T-cell (primary cell): ENCODE results near the gene ATP8A1. TPM values are rescaled to one million over a fixed set of nuclear protein-coding genes. Genes with fewer than 3 reads are reported as not detected.
"Not testable (repeated sequence)": the region's sequence is repeated elsewhere in the genome, so short reads cannot be mapped to it uniquely, and the experiment has no call there.

Experiments
- ATAC-seq, 4 experiments: fragments of 200-7000 bp in 3 of 4; fragments of 150-1000 bp in 1 of 4; cut with Tn5 transposase; replicated peaks in 1 of 4; 1 replicate in 3 of 4; 2 replicates in 1 of 4; pipeline ENCODE4 v1.10.0; 2021; ENCODE audit warnings: moderate library complexity in 3 of 4, mild to moderate bottlenecking in 2 of 4, moderate number of reproducible peaks in 1 of 4
- CTCF ChIA-PET, 2 donors: fragments of 300-600 bp; sonication (Branson Sonifier 250); formaldehyde crosslinking; loops; one replicate each; lab custom pipeline; 2022; ENCODE audit warnings: antibody characterized with exemption in 2 of 2; lab: Charles Lee
- POLR2A ChIA-PET, 2 donors: fragments of 300-600 bp; sonication (Branson Sonifier 250); formaldehyde crosslinking; loops; one replicate each; lab custom pipeline; 2022; ENCODE audit warnings: antibody characterized with exemption in 2 of 2; lab: Charles Lee
- DNase-seq, 35 experiments: peaks; one replicate each; pipeline versions ENCODE4 v3.0.0 to v3.0.0-alpha.2; 2013 to 2023
- H3K27ac ChIP-seq: one replicate; pipeline ENCODE4 v1.5.1; 2013; ENCODE audit warnings: low read length
- H3K27me3 ChIP-seq, 2 experiments: replicated peaks in 1 of 2; 1 replicate in 1 of 2; 2 replicates in 1 of 2; pipeline versions ENCODE4 v1.6.1 to v1.7.0; 2013; ENCODE audit warnings: low read length in 1 of 2, mixed read lengths in 1 of 2; ENCODE audit not compliant: control insufficient read depth in 2 of 2, insufficient read depth in 2 of 2; ENCODE audit errors: extremely low read depth in 1 of 2
- H3K36me3 ChIP-seq, 2 donors: 1 replicate in 1 of 2; 2 replicates in 1 of 2; pipeline versions ENCODE4 v1.6.1 to v1.7.0; 2013; ENCODE audit warnings: low read length in 1 of 2; ENCODE audit not compliant: control insufficient read depth in 2 of 2, insufficient read depth in 1 of 2; ENCODE audit errors: extremely low read depth in 1 of 2
- H3K4me1 ChIP-seq, 2 experiments: 1 replicate in 1 of 2; 2 replicates in 1 of 2; pipeline versions ENCODE4 v1.6.1 to v1.7.0; 2013; ENCODE audit warnings: low read length in 2 of 2, mixed read lengths in 1 of 2; ENCODE audit not compliant: insufficient read depth in 2 of 2, control insufficient read depth in 1 of 2; ENCODE audit errors: extremely low read depth in 1 of 2
- H3K4me3 ChIP-seq, 2 donors: 1 replicate in 1 of 2; 2 replicates in 1 of 2; pipeline versions ENCODE4 v1.5.1 to v1.7.0; 2013; ENCODE audit warnings: mild to moderate bottlenecking in 2 of 2, low read length in 1 of 2, moderate library complexity in 1 of 2; ENCODE audit not compliant: control insufficient read depth in 1 of 2; ENCODE audit errors: extremely low read depth in 1 of 2
- H3K9me3 ChIP-seq: 2 replicates; pipeline ENCODE4 v1.7.0; 2013
- H3K27ac Mint-ChIP-seq, 2 donors: one replicate each; pipeline ENCODE4 v1.8.0; 2020 to 2021; ENCODE audit warnings: mild to moderate bottlenecking in 2 of 2, mixed read lengths in 2 of 2
- H3K27me3 Mint-ChIP-seq, 2 donors: one replicate each; pipeline ENCODE4 v1.8.0; 2021 to 2022; ENCODE audit warnings: mixed read lengths in 2 of 2
- H3K36me3 Mint-ChIP-seq: one replicate; pipeline ENCODE4 v1.8.0; 2021; ENCODE audit warnings: mixed read lengths
- H3K4me1 Mint-ChIP-seq, 3 donors: one replicate each; pipeline ENCODE4 v1.8.0; 2020 to 2022; ENCODE audit warnings: mixed read lengths in 3 of 3, mild to moderate bottlenecking in 1 of 3
- H3K4me3 Mint-ChIP-seq, 3 donors: one replicate each; pipeline ENCODE4 v1.8.0; 2020 to 2022; ENCODE audit warnings: mild to moderate bottlenecking in 3 of 3, mixed read lengths in 3 of 3, moderate library complexity in 3 of 3
- H3K9me3 Mint-ChIP-seq, 3 donors: one replicate each; pipeline ENCODE4 v1.8.0; 2020 to 2022; ENCODE audit warnings: mixed read lengths in 3 of 3
- WGBS: methylation state at CpG from one replicate; pipeline ENCODE4 v1.1.5; 2013; ENCODE audit warnings: missing lambda C conversion rate; ENCODE audit not compliant: insufficient coverage; 5-methylcytosine and 5-hydroxymethylcytosine counted together
- total RNA-seq, 35 experiments: library from RNA in 6 of 35; stranded (reverse) in 6 of 35; fragments of 120-200 nt in 1 of 35; gene quantifications; one replicate each; pipeline versions ENCODE4 v1.2.1 to v1.2.4 and lab custom pipeline; 2013 to 2026

Gene ATP8A1
- total RNA-seq, 5 donors from 2014 or later (not counting 1 experiment from before 2014, with no cell fraction given): 33.7 to 73.2 (median 47.8) TPM

DNA sequence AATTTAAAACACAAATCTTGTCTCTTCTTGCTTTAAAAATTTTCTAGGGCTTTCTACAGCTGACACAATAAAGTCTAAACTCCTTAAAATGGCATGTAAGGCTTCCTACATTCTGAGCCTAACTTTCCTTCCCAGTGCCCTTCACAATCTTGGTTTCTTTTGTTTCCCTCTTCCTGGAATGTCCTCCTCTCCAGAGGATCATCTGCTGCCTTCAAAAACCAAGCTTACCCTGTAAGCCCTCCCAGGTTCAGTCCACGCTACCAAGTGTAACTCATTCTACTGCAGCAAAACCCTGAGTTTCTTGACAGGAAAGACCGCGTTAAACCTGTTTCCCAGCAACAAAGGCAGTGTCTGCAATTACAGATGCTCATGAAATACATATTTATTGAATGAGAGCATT, 168.4 kb downstream of the ATP8A1 start:
- no peak overlapping the region for H3K4me3 Mint-ChIP-seq
- ChIA-PET CTCF (no interaction called here), POLR2A (no interaction called here)
- peaks cover 53% of the 10 kb centered on the region for H3K36me3 Mint-ChIP-seq
- ATAC-seq (no peak), DNase-seq (no peak)
- H3K9me3 Mint-ChIP-seq: no peaks in the 10 kb centered on the region
- no peaks in the 10 kb centered on the region for H3K9me3 ChIP-seq
- H3K4me1 Mint-ChIP-seq: peaks cover 0 to 5% (median 2%) of the 10 kb centered on the region in 3 donors
- peaks cover 0 to 19% of the 10 kb centered on the region in 2 donors for H3K36me3 ChIP-seq
- no peak overlapping the region for H3K27ac ChIP-seq
- 100% methylated on average over 1 of the region's 3 CpGs for WGBS
- no peaks in the 10 kb centered on the region for H3K4me1 ChIP-seq
- H3K27me3 Mint-ChIP-seq: no peaks in the 10 kb centered on the region
- no peaks in the 10 kb centered on the region for H3K27me3 ChIP-seq
- H3K27ac Mint-ChIP-seq: no peak overlapping the region
- H3K4me3 ChIP-seq: no peak overlapping the region

GRCh38 chr4:42488114-42488513, 168.8 kb downstream of the ATP8A1 start:
- Mint-ChIP-seq H3K9me3 (no peaks in the 10 kb centered on the region), H3K27me3 (no peaks in the 10 kb centered on the region), H3K4me1 (peaks cover 0 to 5% (median 2%) of the 10 kb centered on the region in 3 donors), H3K4me3 (no peak overlapping the region), H3K27ac (no peak overlapping the region), H3K36me3 (peaks cover 52% of the 10 kb centered on the region)
- ChIA-PET POLR2A (no interaction called here), CTCF (no interaction called here)
- H3K27me3 ChIP-seq: no peaks in the 10 kb centered on the region
- no peak overlapping the region for H3K4me3 ChIP-seq
- no peak overlapping the region for H3K27ac ChIP-seq
- H3K36me3 ChIP-seq: peaks cover 0 to 23% of the 10 kb centered on the region in 2 donors
- ATAC-seq (no peak), DNase-seq (no peak)
- no peaks in the 10 kb centered on the region for H3K4me1 ChIP-seq
- H3K9me3 ChIP-seq: no peaks in the 10 kb centered on the region
- WGBS: 73% methylated on average over 2 of the region's 2 CpGs

- Mint-ChIP-seq H3K4me3 (no peak overlapping the region), H3K4me1 (peaks cover 0 to 5% (median 2%) of the 10 kb centered on the region in 3 donors), H3K27me3 (no peaks in the 10 kb centered on the region), H3K27ac (no peak overlapping the region), H3K36me3 (peaks cover 56% of the 10 kb centered on the region), H3K9me3 (no peaks in the 10 kb centered on the region)
- Histone ChIP-seq H3K27ac (no peak overlapping the region), H3K9me3 (no peaks in the 10 kb centered on the region), H3K4me3 (no peak overlapping the region), H3K4me1 (no peaks in the 10 kb centered on the region), H3K27me3 (no peaks in the 10 kb centered on the region), H3K36me3 (peaks cover 0 to 28% of the 10 kb centered on the region in 2 donors)
- WGBS: no CpG with 5 or more reads among the region's 1 CpG
- DNase-seq (no peak), ATAC-seq (no peak)
- ChIA-PET CTCF (interaction anchor here in 1 of 2 donors (0.7 kb wide), 1 partner anchor 281 kb away, joined by 3 read pairs; no protein-coding TSS in a partner anchor), POLR2A (no interaction called here)
These were observed 169.7 kb downstream of the ATP8A1 start for GRCh38 chr4:42487230-42487629.

- H3K9me3 ChIP-seq, H3K4me1 Mint-ChIP-seq, H3K9me3 Mint-ChIP-seq, H3K4me3 Mint-ChIP-seq, CTCF ChIA-PET, POLR2A ChIA-PET, H3K4me1 ChIP-seq, H3K27me3 Mint-ChIP-seq, H3K27ac ChIP-seq, DNase-seq, H3K4me3 ChIP-seq, H3K27me3 ChIP-seq, ATAC-seq, H3K27ac Mint-ChIP-seq: not testable (repeated sequence)
- H3K36me3 Mint-ChIP-seq: peaks cover 51% of the 10 kb centered on the region
- WGBS: 100% methylated on average over 1 of the region's 6 CpGs
- peaks cover 0 to 30% of the 10 kb centered on the region in 2 donors for H3K36me3 ChIP-seq
These were observed 170.7 kb downstream of the ATP8A1 start for GRCh38 chr4:42486156-42486555.

DNA sequence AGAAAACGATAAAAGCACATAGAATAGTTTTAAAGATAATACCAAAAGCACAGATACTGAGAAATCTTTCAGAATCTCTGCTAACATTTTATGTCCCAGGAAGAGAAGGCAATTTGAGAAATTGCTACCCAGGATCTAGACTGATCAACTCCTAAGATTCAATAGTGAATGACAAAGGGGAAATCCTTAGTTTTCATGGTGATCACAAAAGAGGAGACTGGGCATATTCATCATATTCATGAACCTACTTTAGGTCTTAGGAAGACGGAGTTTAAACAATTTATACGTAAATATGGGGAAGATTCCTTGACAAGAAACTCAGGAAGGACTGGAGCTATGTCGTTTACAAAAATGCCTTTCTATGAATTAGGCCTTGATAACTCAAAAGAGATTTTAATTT, 172.3 kb downstream of the ATP8A1 start:
- no CpG with 5 or more reads among the region's 4 CpGs for WGBS
- CTCF ChIA-PET: no interaction called here
- H3K9me3 Mint-ChIP-seq: no peaks in the 10 kb centered on the region

DNA sequence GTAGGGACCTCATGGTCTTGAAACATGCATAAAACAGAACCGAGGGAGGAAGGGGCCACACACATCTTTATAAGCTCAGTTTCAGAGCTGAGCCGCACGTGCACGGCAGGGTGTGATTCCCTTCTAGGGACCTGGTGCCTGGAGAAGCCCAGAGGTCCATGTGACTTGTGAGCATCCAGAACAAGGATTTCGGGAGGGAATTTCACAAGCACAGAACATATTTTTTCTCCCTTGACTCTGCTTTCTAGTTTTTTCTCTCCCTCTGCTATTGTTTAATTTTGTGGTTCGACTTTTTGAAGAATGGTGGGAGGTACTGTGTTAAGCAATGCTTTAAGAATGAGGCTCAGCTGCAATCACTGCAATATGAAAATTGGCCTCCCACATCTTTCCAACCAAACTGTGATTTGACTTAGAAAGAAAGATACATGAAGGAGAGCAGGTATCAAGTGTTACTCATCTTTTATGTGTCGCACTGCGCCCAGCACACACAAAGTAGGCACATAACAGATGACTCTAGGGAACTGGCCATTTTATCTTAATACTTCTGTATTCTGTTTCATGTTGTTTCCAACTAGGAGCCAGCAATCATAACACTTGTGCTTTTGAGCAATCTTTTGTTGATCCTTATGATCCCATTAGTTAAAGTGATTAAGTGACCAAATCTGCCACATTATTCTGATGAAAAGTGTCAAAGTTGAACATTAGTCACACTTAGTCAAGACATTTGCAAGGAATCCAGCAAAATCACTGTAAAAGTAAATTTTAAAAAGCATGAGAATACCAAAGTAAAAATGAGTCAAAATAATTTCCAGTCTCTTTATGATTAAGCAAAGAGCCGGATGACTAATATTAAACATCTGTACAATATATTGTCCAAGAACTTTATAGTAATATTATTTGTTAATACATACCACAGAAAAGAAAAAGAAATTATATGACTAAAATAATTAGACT, 173.2 kb downstream of the ATP8A1 start:
- Histone ChIP-seq H3K27ac (no peak overlapping the region), H3K27me3 (no peaks in the 10 kb centered on the region), H3K36me3 (peaks cover 0 to 30% of the 10 kb centered on the region in 2 donors), H3K4me1 (no peaks in the 10 kb centered on the region), H3K4me3 (no peak overlapping the region), H3K9me3 (no peaks in the 10 kb centered on the region)
- CTCF ChIA-PET: no interaction called here
- DNase-seq (no peak), ATAC-seq (no peak)
- POLR2A ChIA-PET: interaction anchor here in 1 of 2 donors (0.6 kb wide), 1 partner anchor 11 kb away, joined by 6 read pairs; no protein-coding TSS in a partner anchor
- Mint-ChIP-seq H3K27ac (no peak overlapping the region), H3K27me3 (no peaks in the 10 kb centered on the region), H3K4me3 (no peak overlapping the region), H3K9me3 (no peaks in the 10 kb centered on the region), H3K4me1 (peaks cover 0 to 3% (median 0%) of the 10 kb centered on the region in 3 donors), H3K36me3 (peaks cover 52% of the 10 kb centered on the region)
- 89% methylated on average over 3 of the region's 9 CpGs for WGBS

More for the DNA sequence above, 172.3 kb downstream of the ATP8A1 start:
- Mint-ChIP-seq H3K27me3 (no peaks in the 10 kb centered on the region), H3K27ac (no peak overlapping the region), H3K4me1 (peaks cover 0 to 5% (median 0%) of the 10 kb centered on the region in 3 donors), H3K36me3 (peaks cover 48% of the 10 kb centered on the region), H3K4me3 (no peak overlapping the region)
- Histone ChIP-seq H3K9me3 (no peaks in the 10 kb centered on the region), H3K4me1 (no peaks in the 10 kb centered on the region), H3K27me3 (no peaks in the 10 kb centered on the region), H3K27ac (no peak overlapping the region), H3K4me3 (no peak overlapping the region), H3K36me3 (peaks cover 0 to 33% of the 10 kb centered on the region in 2 donors)
- POLR2A ChIA-PET: interaction anchor here in 1 of 2 donors (0.6 kb wide), 1 partner anchor 21 kb away, joined by 3 read pairs; no protein-coding TSS in a partner anchor
- no peak for ATAC-seq
- no peak for DNase-seq
